ENCODE results near the gene DYNLRB1. TPM values are rescaled to one million over a fixed set of nuclear protein-coding genes. Genes with fewer than 3 reads are reported as not detected.

The DYNLRB1 gene
- total and polyA plus RNA-seq, 9 of the 15 experiments (the other 6 are each of a cell fraction or from before 2014, with no cell fraction given), result 48.7 to 358 (median 121) TPM

DNA sequence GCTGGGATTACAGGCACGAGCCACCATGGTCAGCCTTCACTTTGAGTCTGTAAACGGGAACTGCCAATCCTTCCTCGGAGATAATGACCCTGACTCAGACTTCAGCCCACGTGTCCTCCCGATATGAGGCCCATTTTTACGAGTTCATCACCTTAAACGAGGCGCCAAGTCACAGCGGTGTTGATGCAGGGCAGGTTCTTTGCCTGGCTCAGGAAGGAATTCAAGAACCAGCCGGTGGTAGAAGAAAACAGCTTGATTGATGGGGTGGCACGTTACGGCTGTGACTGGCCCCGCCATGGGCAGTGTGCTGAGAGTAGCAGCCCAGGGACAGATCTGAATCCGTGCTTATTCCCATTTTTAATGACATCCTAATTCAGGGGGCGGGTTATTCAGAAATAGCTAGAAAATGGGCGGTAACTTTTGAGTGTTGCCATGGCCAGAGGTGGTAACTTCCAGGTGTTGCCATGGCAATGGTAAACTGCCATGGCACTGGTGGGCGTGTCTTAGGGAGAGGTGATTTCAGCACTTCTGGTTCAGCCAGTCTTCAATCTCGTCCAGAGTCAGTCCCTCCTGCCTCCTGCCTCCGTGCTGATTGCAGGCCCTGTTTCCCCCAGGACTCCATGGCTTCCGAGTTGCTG, 33.2 kb downstream of the DYNLRB1 start (continued):
- TF ChIP-seq RBM39 (optimal IDR thresholded peaks at IDR 0.05; ENCODE audit: low read depth, low read length) (no peak), FOXP1 (CRISPR knock-in tag; IDR thresholded peaks at IDR 0.05) (0 out of 2 replicates have a peak, but pooled peaks have one; percentile 34), NFXL1 (CRISPR knock-in tag; IDR thresholded peaks at IDR 0.05) (no peak), FOXK2 (conservative IDR thresholded peaks at IDR 0.05 in 1 of 2, IDR thresholded peaks at IDR 0.05 in 1 of 2; ENCODE audit: low read depth in 2 of 2) (peak in 1 of 2 experiments; percentile 30; a peak in 1 of 4 replicates), LARP7 (IDR thresholded peaks at IDR 0.05) (no peak)

DNA sequence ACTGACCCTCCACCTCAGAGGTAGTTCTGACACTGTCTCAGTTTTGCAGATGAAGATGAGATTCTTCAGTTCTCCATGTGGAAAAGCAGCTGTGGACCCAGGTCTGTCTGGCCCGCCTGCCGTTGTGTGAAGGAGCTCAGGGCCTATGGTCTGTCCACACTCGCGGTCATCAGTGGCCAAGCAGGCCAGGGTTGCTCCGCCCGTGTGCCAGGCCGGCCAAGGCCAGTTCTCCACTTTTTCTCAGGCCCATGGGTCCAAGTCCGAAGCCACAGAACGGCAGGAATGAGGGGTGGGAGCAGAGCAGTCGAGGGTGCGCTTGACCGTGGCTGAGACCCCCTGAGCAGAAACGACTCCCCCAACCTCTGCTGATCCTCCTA, 33.7 kb downstream of the DYNLRB1 start:
- BruUV-seq (replicated peaks), result no TSS peak
- no peak for ATAC-seq
- in situ Hi-C loops (cut with MboI) (no loop called here), intact Hi-C loops (cut with micrococcal nuclease) (no loop called here)
- H2AFZ ChIP-seq (ENCODE audit: low read depth, low read length), result no peak overlapping the region
- H3K27ac ChIP-seq (ENCODE audit: extremely low read depth, low read depth, low read length), result no peak overlapping the region
- H3K4me2 ChIP-seq (ENCODE audit: insufficient read depth, low read length), result no peak overlapping the region
- H3K27me3 ChIP-seq (ENCODE audit: control insufficient read depth in 2 of 2, insufficient read depth in 2 of 2, low read length in 2 of 2), result no peaks in the 10 kb centered on the region; a peak in 1 of 5 replicates
- H3K9ac ChIP-seq (ENCODE audit: insufficient read depth in 1 of 2, low read depth in 2 of 2, low read length in 2 of 2), result peak overlapping the region in 1 of 2 experiments; percentile 49; a peak in 1 of 4 replicates
- FAIRE-seq, result no peak
- peaks cover 10% of the 10 kb centered on the region for H3K9me1 ChIP-seq (ENCODE audit: control insufficient read depth, insufficient read depth, low read length)
- H3K4me1 ChIP-seq (replicated peaks in 1 of 2; ENCODE audit: control insufficient read depth in 2 of 2, insufficient read depth in 2 of 2, low read length in 2 of 2), result peaks cover 10 to 20% of the 10 kb centered on the region in 2 experiments; a peak in 4 of 5 replicates
- no peaks in the 10 kb centered on the region for H3K79me2 ChIP-seq (ENCODE audit: control insufficient read depth, insufficient read depth, low read length)
- no peak for DNase-seq (ENCODE audit: extremely low read depth in 1 of 4, low spot score in 3 of 4)
- no peaks in the 10 kb centered on the region for H4K20me1 ChIP-seq (replicated peaks; ENCODE audit: control insufficient read depth, insufficient read depth, low read length)
- CTCF ChIA-PET (ENCODE audit: low intra/inter-chr PET ratio), result no interaction called here
- no peak overlapping the region for H3K4me3 ChIP-seq
- 81% methylated on average over 13 of the region's 13 CpGs for WGBS (ENCODE audit: insufficient coverage, low coverage, missing lambda C conversion rate)
- POLR2A ChIA-PET, result no interaction called here
- TF ChIP-seq SRF (CRISPR knock-in tag; IDR thresholded peaks at IDR 0.05) (no peak), ZNF766 (CRISPR knock-in tag; conservative IDR thresholded peaks at IDR 0.05) (no peak), MAFK (IDR thresholded peaks at IDR 0.05; ENCODE audit: low read length) (no peak), NEUROD1 (IDR thresholded peaks at IDR 0.05; ENCODE audit: borderline replicate concordance, low read depth, low read length, partially characterized antibody) (no peak), ZNF143 (CRISPR knock-in tag; IDR thresholded peaks at IDR 0.05) (peak; percentile 3; the same call in 1 of the 2 replicates), ATF7 (IDR thresholded peaks at IDR 0.05) (no peak)
- TF ChIP-seq, protein P1, sequence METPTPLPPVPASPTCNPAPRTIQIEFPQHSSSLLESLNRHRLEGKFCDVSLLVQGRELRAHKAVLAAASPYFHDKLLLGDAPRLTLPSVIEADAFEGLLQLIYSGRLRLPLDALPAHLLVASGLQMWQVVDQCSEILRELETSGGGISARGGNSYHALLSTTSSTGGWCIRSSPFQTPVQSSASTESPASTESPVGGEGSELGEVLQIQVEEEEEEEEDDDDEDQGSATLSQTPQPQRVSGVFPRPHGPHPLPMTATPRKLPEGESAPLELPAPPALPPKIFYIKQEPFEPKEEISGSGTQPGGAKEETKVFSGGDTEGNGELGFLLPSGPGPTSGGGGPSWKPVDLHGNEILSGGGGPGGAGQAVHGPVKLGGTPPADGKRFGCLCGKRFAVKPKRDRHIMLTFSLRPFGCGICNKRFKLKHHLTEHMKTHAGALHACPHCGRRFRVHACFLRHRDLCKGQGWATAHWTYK (CRISPR knock-in tag; IDR thresholded peaks at IDR 0.05), result no peak
- TF ChIP-seq, protein P2, sequence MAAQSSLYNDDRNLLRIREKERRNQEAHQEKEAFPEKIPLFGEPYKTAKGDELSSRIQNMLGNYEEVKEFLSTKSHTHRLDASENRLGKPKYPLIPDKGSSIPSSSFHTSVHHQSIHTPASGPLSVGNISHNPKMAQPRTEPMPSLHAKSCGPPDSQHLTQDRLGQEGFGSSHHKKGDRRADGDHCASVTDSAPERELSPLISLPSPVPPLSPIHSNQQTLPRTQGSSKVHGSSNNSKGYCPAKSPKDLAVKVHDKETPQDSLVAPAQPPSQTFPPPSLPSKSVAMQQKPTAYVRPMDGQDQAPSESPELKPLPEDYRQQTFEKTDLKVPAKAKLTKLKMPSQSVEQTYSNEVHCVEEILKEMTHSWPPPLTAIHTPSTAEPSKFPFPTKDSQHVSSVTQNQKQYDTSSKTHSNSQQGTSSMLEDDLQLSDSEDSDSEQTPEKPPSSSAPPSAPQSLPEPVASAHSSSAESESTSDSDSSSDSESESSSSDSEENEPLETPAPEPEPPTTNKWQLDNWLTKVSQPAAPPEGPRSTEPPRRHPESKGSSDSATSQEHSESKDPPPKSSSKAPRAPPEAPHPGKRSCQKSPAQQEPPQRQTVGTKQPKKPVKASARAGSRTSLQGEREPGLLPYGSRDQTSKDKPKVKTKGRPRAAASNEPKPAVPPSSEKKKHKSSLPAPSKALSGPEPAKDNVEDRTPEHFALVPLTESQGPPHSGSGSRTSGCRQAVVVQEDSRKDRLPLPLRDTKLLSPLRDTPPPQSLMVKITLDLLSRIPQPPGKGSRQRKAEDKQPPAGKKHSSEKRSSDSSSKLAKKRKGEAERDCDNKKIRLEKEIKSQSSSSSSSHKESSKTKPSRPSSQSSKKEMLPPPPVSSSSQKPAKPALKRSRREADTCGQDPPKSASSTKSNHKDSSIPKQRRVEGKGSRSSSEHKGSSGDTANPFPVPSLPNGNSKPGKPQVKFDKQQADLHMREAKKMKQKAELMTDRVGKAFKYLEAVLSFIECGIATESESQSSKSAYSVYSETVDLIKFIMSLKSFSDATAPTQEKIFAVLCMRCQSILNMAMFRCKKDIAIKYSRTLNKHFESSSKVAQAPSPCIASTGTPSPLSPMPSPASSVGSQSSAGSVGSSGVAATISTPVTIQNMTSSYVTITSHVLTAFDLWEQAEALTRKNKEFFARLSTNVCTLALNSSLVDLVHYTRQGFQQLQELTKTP (IDR thresholded peaks at IDR 0.05; ENCODE audit: low read depth in 1 of 2, partially characterized antibody in 2 of 2), result no peak
- no peaks in the 10 kb centered on the region for H3K9me3 ChIP-seq (replicated peaks; ENCODE audit: control insufficient read depth, insufficient read depth, low read depth, low read length)
- no peaks in the 10 kb centered on the region for H3K36me3 ChIP-seq (ENCODE audit: control insufficient read depth, insufficient read depth, low read length)

All from K562 (cell line).